GM18867 (cell line): Measurements from ENCODE around the gene SUGP2.
"Not testable (repeated sequence)": the region's sequence is repeated elsewhere in the genome, so short reads cannot be mapped to it uniquely, and the experiment has no call there.

Experiments
- ATAC-seq: cut with Tn5 transposase; IDR thresholded peaks from one replicate; pipeline ENCODE4 v1.9.1; 2021; ENCODE audit warnings: mild to moderate bottlenecking, moderate library complexity; ENCODE audit not compliant: unreplicated experiment

The SUGP2 gene

GRCh38 chr19:18961767-18962620 lies 71.3 kb downstream of the SUGP2 start:
- ATAC-seq = no peak

- no peak for ATAC-seq
Measured at GRCh38 chr19:18960370-18960769, 72.9 kb downstream of the SUGP2 start.

DNA sequence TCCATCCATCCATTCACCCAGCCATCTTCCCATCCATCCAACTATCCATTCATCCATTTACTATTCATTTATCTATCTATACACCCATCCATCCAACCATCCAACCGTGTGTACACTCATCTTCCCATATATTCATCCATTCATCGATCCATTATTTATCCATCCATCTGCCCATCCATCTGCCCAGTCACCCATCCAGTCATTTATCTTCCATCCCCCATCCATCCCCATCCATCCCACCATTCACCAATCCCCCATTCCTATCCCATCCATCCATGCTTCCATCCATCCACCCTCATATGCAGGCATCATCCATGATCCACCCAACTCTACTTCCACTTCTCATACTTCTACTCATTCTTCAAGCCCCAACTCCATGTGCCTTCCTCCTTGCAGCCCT lies 78.3 kb downstream of the SUGP2 start:
- no peak for ATAC-seq

GRCh38 chr19:18954094-18954493 lies 79.2 kb downstream of the SUGP2 start:
- no peak for ATAC-seq

DNA sequence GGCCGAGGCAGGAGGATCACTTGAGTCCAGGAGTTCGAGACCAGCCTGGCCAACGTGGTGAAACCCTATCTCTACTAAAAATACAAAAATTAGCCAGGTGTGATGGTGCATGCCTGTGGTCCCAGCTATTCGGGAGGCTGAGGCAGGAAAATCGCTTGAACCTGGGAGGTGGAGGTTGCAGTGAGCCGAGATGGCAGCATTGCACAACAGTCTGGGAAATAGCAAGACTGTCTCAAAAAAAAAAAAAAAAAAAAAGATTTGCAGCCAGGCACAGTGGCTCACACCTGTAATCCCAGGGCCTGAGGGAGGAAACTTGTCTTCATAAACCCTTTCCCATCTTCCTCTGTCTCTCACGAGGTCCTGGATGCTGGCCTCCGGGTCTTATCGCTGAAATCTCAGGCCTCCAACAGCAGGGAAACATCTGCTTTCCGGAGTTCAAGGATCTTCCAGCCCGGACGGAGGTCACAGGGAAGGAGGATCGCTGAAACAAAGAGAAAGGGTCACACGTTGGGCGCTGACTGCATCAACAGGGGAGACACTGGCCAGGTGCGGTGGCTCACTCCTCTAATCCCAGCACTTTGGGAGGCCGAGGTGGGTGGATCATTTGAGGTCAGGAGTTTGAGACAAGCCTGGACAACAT lies 80.8 kb downstream of the SUGP2 start:
- ATAC-seq = not testable (repeated sequence)

DNA sequence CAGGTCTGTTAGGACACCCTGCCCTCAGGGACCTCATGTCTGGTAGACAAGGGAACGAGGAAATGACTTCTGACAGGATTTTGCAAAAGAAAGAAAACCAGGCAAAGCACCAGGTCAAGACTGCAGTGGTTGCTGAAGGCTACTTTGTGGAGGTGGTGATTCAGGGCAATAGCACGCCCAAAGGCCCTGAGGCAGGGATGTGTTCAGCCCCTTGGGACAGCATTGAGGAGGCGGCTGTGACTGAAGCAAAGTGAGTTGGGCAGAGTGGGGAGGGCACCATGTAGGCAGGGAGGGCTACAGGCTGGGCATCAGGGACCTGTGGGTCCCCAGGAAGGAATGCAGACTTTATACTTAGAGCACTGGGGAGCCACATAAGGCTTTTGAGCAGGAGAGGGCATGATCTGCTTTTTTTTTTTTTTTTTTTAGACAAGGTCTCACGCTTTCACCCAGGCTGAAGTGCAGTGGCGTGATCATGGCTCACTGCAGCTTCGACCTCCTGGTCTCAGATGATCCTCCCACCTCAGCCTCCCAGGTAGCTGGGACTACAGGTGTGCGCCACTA lies 81.5 kb downstream of the SUGP2 start:
- ATAC-seq = no peak

DNA sequence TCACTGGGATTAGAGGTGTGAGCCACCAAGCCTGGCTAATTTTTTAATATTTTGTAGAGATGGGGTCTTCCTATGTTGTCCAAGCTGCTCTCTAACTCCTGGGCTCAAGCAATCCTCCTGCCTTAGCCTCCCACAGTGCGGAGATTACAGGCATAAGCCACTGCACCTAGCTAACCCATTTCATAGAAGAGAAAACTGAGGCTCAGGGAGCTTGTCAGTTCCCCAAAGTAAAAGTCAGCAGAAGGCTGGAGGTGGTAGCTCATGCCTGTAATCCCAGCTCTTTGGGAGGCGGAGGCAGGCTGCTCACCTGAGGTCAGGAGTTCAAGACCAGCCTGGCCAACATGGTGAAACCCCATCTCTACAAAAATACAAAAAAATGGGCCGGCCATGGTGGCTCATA lies 83.5 kb downstream of the SUGP2 start:
- ATAC-seq = no peak

DNA sequence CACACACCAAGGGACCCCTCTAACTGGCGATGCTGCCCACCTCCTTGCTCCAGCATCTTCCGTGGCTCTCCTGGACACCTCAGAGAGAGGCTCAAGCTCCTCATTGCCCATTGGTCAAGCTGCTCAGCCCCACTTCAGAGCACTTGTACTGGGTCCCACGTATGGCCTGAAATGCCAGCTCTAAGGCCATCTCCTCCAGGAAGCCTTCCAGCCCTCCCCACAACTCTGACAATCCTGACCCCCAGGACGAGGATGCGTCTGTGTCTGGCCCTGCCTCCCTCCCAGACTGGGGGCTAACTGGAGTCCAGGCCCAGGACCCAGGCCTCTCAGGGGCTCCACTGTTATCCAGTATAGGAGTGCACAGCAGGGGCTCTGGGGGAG lies 84.4 kb downstream of the SUGP2 start:
- ATAC-seq = no peak

DNA sequence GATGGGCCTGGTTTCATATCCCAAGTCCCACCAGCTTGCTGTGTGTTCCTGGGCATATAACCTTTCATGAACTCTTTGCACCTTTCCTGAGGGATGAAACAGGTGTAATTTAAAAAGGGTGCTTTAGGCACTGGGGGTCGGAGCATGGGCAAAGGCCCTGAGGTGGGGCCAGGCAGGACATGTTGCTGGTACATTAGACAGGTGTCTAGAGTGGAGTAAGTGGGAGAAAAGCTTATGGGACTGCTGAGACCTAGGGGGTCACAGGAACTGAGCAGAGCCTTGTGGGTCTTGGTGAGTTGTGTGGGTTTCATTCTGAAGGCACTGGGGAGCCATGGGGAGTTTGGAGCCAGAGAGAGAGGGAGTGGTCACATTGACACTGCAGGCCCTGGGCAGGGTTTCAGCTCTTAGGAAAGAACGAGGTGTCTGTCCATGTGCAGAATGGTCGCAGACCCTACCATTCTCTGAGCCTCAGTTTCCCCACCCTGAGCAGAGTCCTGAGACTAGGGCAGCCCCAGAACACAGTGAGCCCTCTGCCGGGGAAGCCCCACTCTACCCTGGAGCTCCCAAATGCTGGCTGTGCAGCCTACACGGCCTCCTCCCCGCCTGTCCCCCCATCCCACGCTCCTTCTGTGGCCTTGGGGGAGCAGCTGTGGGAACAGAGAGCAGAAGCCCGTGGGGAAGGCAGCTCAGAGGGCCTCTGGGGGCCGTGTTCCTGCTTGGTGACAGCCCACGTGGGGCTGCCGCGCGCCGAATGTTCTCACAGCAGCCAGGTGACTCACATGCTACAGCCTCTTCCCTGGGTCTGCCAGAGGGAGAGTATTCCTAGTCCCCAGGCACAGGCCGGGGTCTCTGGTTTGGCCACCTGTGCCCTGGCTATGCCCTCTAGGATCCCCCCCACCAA lies 85.0 kb downstream of the SUGP2 start:
- no peak for ATAC-seq

- no peak for ATAC-seq
Measured at GRCh38 chr19:18946918-18947317, 86.4 kb downstream of the SUGP2 start.

- no peak for ATAC-seq
Measured at GRCh38 chr19:18946335-18946734, 87.0 kb downstream of the SUGP2 start.

- ATAC-seq = no peak
Measured at GRCh38 chr19:18945297-18945696, 88.0 kb downstream of the SUGP2 start.

DNA sequence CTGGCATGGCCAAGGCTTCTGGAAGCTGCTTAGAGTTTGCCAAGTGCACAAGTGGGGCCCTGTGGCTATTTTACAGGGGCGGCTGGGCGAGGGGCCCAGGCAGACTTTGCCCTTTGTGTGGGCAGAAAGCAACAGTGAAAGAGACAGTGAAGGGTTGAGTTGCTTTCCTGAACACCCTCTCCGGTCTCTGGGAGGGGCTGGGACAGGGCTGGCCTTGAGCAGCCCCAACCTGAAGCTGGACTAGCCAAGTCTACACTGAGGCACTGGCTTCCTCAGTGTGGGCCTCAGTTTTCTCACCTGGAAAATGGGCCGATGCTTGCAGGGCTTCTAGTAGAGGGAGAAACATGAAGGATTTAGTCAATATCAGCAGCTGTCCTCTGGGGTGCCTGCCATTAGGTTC lies 89.9 kb downstream of the SUGP2 start:
- no peak for ATAC-seq

- no peak for ATAC-seq
Measured at GRCh38 chr19:18942692-18943091, 90.6 kb downstream of the SUGP2 start.

DNA sequence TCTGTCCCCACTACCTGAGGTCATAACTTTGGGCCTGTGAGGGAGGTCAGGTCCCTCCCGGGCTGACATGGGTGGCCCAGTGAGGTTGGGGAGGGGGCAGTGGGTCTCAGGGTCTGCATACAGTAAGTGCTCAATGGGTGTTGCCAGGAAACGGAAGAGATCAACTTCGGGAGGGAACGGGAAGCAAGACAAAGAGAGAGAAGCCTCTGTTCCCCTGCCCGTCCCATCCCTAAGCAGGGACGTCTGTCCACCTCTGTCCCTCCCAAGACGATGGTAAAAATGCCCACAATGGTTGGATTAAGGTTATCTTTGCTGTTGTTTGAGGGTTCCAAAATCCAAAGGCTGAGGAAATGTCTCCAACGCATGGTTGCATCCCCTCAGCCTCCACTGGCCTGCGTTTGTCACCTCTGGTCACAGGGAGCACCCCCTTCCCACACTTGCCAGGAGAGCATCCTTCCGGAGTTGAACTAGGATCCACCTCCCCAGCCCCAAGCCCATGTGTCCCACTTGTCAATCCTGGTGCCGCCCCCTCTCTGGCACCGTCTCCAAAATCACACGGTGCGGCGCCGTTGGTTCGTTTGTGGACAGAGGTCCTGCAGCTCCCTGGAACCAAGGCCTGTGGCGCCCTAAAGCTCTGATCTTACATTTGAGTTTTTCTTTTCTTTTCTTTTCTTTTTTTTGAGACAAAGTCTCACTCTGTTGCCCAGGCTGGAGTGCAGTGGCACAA lies 91.5 kb downstream of the SUGP2 start:
- ATAC-seq = no peak
